ENCODE results near the gene CPNE9. TPM values are rescaled to one million over a fixed set of nuclear protein-coding genes. Genes with fewer than 3 reads are reported as not detected.

The CPNE9 gene
- total and polyA plus RNA-seq, 2 experiments from 2014 or later = 7.0 to 8.8 TPM

DNA sequence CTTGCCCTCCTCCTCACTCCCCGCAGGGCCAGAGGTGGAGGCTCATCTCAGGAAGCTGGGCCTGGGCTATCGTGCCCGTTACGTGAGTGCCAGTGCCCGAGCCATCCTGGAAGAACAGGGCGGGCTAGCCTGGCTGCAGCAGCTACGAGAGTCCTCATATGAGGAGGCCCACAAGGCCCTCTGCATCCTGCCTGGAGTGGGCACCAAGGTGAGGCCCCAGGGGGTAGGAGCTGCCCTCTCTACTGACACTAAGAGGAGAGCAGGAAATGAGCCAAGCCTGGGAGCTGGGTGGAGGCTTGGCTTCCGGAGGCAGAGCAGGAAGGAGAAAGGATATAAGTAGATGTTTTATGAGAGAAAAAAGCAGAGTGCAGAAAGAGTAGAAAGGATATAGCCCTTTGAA, 51.0 kb downstream of the CPNE9 start:
- TF ChIP-seq JUNB (IDR thresholded peaks at IDR 0.05; ENCODE audit: unreplicated experiment) (no peak), ZNF331 (CRISPR knock-in tag; IDR thresholded peaks at IDR 0.05; ENCODE audit: low read depth) (no peak)
- H3F3A ChIP-seq (replicated peaks; ENCODE audit: low read depth) = 0 out of 2 replicates have a peak, but pooled peaks cover 3% of the 10 kb centered on the region
- no peak overlapping the region for H2AFZ ChIP-seq
- peaks cover 2% of the 10 kb centered on the region for H3K27me3 Mint-ChIP-seq (ENCODE audit: insufficient read depth, low read depth, poor library complexity)
- H4K20me1 ChIP-seq (replicated peaks; ENCODE audit: insufficient read depth) = no peaks in the 10 kb centered on the region; the same call in 1 of the 2 replicates
- H3K4me3 Mint-ChIP-seq = no peak overlapping the region
- no peaks in the 10 kb centered on the region for H3K9me3 Mint-ChIP-seq
- no peaks in the 10 kb centered on the region for H3K27me3 ChIP-seq (ENCODE audit: insufficient read depth)
- H3K4me1 ChIP-seq (ENCODE audit: insufficient read depth) = peaks cover 9% of the 10 kb centered on the region; the same call in 1 of the 2 replicates
- no peak overlapping the region for H3K27ac Mint-ChIP-seq
- H3K36me3 ChIP-seq (ENCODE audit: insufficient read depth) = peaks cover 4% of the 10 kb centered on the region
- H3K4me1 Mint-ChIP-seq = peaks cover 3% of the 10 kb centered on the region; the same call in 2 of the 3 replicates
- DNase-seq (ENCODE audit: low spot score) (no peak), ATAC-seq (no peak)
- no peak overlapping the region for H3K27ac ChIP-seq (ENCODE audit: low read depth)
- no peak overlapping the region for H3K4me2 ChIP-seq
- H3K9me2 ChIP-seq (ENCODE audit: insufficient read depth) = no peaks in the 10 kb centered on the region
- no peak overlapping the region for H3K4me3 ChIP-seq
- H3K79me2 ChIP-seq (replicated peaks; ENCODE audit: insufficient read depth) = peaks cover 12% of the 10 kb centered on the region
- H3K36me3 Mint-ChIP-seq (ENCODE audit: low read depth) = peaks cover 61% of the 10 kb centered on the region

DNA sequence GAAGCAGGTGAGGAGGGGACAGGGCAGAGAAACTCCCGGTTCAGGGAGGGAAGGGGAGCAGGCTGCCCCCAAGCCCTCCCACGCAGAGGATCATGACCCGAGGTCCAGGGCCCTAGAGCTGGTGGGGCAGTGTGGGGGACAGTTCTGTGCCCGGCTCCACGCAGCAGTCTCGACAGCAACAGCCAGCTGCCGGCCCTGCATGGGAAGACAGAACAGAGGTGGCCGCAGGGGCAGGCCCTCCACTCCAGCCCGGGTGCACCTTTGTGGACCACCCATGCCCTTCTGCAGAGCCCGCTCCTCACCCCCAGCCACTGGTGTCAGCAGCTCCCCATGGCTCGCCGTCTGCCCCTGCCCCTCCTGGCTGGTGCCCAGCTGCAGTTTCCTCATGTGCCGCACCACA, 53.8 kb downstream of the CPNE9 start:
- Mint-ChIP-seq H3K27me3 (ENCODE audit: insufficient read depth, low read depth, poor library complexity) (peaks cover 6% of the 10 kb centered on the region), H3K27ac (no peak overlapping the region), H3K4me3 (no peak overlapping the region), H3K9me3 (no peaks in the 10 kb centered on the region), H3K36me3 (ENCODE audit: low read depth) (peaks cover 50% of the 10 kb centered on the region), H3K4me1 (no peaks in the 10 kb centered on the region)
- Histone ChIP-seq H2AFZ (no peak overlapping the region), H3K27me3 (ENCODE audit: insufficient read depth) (no peaks in the 10 kb centered on the region), H3K36me3 (ENCODE audit: insufficient read depth) (no peaks in the 10 kb centered on the region; the same call in 1 of the 2 replicates), H3K4me1 (ENCODE audit: insufficient read depth) (no peaks in the 10 kb centered on the region), H3K4me2 (no peak overlapping the region), H3K27ac (ENCODE audit: low read depth) (no peak overlapping the region), H3K9me2 (ENCODE audit: insufficient read depth) (no peaks in the 10 kb centered on the region), H3F3A (replicated peaks; ENCODE audit: low read depth) (no peaks in the 10 kb centered on the region), H4K20me1 (replicated peaks; ENCODE audit: insufficient read depth) (no peaks in the 10 kb centered on the region; the same call in 1 of the 2 replicates), H3K4me3 (no peak overlapping the region), H3K79me2 (replicated peaks; ENCODE audit: insufficient read depth) (no peaks in the 10 kb centered on the region)
- ATAC-seq = no peak
- TF ChIP-seq, protein P1, sequence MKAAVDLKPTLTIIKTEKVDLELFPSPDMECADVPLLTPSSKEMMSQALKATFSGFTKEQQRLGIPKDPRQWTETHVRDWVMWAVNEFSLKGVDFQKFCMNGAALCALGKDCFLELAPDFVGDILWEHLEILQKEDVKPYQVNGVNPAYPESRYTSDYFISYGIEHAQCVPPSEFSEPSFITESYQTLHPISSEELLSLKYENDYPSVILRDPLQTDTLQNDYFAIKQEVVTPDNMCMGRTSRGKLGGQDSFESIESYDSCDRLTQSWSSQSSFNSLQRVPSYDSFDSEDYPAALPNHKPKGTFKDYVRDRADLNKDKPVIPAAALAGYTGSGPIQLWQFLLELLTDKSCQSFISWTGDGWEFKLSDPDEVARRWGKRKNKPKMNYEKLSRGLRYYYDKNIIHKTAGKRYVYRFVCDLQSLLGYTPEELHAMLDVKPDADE (IDR thresholded peaks at IDR 0.05) = no peak
- TF ChIP-seq STAT1 (IDR thresholded peaks at IDR 0.05; ENCODE audit: unreplicated experiment) (no peak), ZNF331 (CRISPR knock-in tag; IDR thresholded peaks at IDR 0.05; ENCODE audit: low read depth) (no peak), EZH2 (IDR thresholded peaks at IDR 0.05; ENCODE audit: low read depth, unreplicated experiment) (no peak), CREB1 (CRISPR knock-in tag; IDR thresholded peaks at IDR 0.05; ENCODE audit: low read depth) (no peak), NANOG (IDR thresholded peaks at IDR 0.05; ENCODE audit: borderline replicate concordance) (no peak)
- TF ChIP-seq, protein P2, sequence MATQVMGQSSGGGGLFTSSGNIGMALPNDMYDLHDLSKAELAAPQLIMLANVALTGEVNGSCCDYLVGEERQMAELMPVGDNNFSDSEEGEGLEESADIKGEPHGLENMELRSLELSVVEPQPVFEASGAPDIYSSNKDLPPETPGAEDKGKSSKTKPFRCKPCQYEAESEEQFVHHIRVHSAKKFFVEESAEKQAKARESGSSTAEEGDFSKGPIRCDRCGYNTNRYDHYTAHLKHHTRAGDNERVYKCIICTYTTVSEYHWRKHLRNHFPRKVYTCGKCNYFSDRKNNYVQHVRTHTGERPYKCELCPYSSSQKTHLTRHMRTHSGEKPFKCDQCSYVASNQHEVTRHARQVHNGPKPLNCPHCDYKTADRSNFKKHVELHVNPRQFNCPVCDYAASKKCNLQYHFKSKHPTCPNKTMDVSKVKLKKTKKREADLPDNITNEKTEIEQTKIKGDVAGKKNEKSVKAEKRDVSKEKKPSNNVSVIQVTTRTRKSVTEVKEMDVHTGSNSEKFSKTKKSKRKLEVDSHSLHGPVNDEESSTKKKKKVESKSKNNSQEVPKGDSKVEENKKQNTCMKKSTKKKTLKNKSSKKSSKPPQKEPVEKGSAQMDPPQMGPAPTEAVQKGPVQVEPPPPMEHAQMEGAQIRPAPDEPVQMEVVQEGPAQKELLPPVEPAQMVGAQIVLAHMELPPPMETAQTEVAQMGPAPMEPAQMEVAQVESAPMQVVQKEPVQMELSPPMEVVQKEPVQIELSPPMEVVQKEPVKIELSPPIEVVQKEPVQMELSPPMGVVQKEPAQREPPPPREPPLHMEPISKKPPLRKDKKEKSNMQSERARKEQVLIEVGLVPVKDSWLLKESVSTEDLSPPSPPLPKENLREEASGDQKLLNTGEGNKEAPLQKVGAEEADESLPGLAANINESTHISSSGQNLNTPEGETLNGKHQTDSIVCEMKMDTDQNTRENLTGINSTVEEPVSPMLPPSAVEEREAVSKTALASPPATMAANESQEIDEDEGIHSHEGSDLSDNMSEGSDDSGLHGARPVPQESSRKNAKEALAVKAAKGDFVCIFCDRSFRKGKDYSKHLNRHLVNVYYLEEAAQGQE (IDR thresholded peaks at IDR 0.05; ENCODE audit: unreplicated experiment) = no peak
- DNase-seq (ENCODE audit: low spot score) = no peak
